Measurements from ENCODE around the gene SH3RF3.
"Not testable (repeated sequence)": the region's sequence is repeated elsewhere in the genome, so short reads cannot be mapped to it uniquely, and the experiment has no call there.

Gene SH3RF3

DNA sequence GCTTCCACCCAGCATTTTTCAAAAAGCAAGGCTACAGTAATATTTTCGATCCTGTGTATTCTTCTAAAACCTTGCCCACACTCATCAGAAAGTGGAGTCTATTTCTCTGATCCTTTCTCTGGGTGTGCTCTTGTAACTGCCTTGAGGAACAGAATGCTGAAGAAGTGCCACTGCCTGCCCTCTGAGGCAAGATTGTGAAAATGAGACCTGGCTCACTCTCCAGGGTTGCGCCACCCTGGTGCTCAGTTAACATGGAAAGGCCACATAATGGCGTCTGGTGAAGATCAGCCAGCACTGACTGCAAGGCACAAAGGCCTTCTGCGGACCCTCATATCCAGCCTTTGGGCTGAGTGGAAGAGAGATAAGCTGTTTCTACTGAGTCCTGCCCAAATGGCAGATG, 11.2 kb upstream of the SH3RF3 start:
- no peak for DNase-seq (ENCODE audit: low read depth)
- TF ChIP-seq CTCF (IDR thresholded peaks at IDR 0.05; ENCODE audit: control insufficient read depth, extremely low read depth, insufficient read depth): no peak

DNA sequence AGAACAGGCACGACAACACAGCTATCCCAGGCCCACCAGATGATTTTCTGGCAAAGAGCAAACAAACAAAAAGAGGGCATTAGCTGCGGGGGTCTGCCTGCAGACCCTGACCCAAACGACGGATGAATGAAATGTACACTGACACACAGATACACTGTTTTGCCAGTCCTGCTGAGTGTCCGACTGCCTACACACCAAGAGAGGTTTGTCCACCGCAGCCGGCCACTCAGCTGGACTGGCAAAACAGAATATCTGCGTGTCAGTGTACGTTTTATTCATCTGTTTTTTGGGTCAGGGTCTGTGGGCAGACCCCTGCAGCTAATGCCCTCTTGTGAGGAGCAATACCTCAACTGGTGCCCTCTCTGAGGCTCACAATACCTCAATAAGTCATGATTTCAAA, 10.7 kb upstream of the SH3RF3 start:
- no peak for TF ChIP-seq CTCF (IDR thresholded peaks at IDR 0.05; ENCODE audit: control insufficient read depth, extremely low read depth, insufficient read depth)
- no peak for DNase-seq (ENCODE audit: low read depth)
- H3K4me3 ChIP-seq (ENCODE audit: low read depth, low read length): no peak overlapping the region

More for the DNA sequence above, 11.2 kb upstream of the SH3RF3 start:
- H3K4me3 ChIP-seq (ENCODE audit: low read depth, low read length): no peak overlapping the region

DNA sequence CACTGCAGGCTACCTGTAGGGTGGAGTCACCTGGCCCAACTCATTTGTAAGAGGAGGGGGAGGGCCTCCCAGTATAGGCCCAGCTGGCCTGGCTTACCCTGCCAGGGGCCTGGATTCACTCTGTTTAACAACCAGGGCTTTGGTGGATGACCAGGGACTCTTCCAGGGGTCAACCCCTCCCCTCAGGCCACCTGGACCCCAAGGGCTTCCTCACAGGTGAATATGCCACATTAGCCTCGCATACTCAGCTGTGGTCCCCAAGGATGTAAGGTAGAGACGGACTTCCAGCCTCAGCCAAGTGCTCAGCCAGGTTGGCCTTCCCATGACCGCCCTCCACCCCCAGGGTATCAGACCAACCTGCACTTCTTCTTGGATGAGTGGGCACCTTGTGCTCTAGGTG, 8.8 kb upstream of the SH3RF3 start:
- no peak for DNase-seq (ENCODE audit: low read depth)
- no peak overlapping the region for H3K4me3 ChIP-seq (ENCODE audit: low read depth, low read length)
- TF ChIP-seq CTCF (IDR thresholded peaks at IDR 0.05; ENCODE audit: control insufficient read depth, extremely low read depth, insufficient read depth): no peak

DNA sequence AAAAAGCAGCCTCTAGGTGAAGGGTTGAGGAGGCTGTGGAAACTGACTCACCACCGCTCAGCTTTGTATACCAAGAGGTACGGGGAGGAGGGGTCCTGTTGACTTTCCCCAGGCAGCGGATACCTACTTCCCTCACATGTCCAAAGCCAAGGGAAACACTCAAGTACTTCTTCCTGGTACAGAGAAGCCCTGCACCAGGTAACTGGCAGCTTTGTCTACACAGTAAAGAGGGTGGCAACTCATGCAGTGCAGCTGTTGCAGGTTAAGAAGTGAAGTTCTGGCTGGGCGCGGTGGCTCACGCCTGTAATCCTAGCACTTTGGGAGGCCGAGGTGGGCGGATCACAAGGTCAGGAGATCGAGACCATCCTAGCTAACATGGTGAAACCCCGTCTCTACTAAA, 8.3 kb upstream of the SH3RF3 start:
- DNase-seq (ENCODE audit: low read depth); H3K4me3 ChIP-seq (ENCODE audit: low read depth, low read length): not testable (repeated sequence)

DNA sequence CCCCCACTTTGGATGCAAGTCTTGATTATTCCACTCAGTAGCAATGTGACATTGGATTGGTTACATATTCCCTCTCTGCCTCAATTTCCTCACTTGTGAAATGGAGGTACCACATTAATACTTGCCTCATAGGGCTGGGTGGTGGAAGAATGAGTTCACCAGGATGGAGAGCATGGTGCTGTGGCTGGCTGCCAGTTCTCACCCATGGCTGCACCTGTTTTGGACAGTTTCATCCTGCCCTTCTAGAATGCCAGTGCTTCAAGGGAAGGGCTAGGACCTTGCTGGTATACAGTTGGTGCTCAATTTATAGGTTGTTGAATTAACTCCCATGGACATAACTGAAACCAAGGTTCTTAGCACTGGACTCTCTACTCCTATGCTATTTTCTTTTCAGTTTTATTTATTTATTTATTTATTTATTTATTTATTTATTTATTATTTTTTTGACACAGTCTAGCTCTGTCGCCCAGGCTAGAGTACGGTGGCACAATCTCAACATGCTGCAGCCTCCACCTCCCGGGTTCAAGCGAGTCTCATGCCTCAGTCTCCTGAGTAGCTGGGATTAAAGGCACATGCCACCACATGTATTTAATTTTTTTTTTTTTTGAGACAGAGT, 5.3 kb upstream of the SH3RF3 start:
- TF ChIP-seq CTCF (IDR thresholded peaks at IDR 0.05; ENCODE audit: control insufficient read depth, extremely low read depth, insufficient read depth): no peak
- H3K4me3 ChIP-seq (ENCODE audit: low read depth, low read length): no peak overlapping the region
- DNase-seq (ENCODE audit: low read depth): no peak

DNA sequence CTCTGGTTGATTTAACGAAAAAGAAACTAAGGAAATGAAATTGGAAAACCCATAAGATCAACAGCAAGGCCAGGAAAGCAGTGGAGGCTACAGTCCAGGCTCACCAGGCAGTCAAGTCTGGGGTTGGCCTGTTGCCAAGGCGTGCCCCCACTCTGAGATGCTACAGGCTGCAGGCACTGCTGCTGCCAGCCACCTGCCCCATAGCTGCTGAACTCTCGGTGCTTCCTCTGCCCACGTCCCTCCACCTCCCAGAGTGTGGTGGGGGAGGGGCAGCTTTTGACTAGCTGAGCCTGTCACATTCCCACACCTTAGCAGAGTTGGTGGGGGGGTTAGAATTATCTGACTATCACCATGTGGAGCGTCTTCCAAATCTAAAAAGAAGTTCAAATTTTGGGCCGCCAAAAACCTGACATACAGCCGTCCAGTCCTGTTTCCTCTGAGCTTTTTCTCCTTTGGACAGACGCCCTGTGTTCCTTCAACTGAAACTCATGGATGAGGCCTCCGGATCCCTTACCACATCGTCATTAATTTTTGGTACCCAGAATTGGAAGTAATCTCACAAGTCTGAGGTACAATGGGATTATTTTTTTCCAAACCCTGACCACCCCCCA, 3.9 kb upstream of the SH3RF3 start:
- no peak for TF ChIP-seq CTCF (IDR thresholded peaks at IDR 0.05; ENCODE audit: control insufficient read depth, extremely low read depth, insufficient read depth)
- DNase-seq (ENCODE audit: low read depth): no peak

GRCh38 chr2:109125593-109126500, 3.2 kb upstream of the SH3RF3 start:
- no peak for TF ChIP-seq CTCF (IDR thresholded peaks at IDR 0.05; ENCODE audit: control insufficient read depth, extremely low read depth, insufficient read depth)
- H3K4me3 ChIP-seq (ENCODE audit: low read depth, low read length): no peak overlapping the region
- DNase-seq (ENCODE audit: low read depth): no peak

More for the DNA sequence above, 3.9 kb upstream of the SH3RF3 start:
- no peak overlapping the region for H3K4me3 ChIP-seq (ENCODE audit: low read depth, low read length)
